Keratinocyte (primary cell): ENCODE data around the gene HHIP.

Experiments
- EZH2 ChIP-seq: IDR thresholded peaks from one replicate; pipeline ENCODE4 v1.6.1; 2012; ENCODE audit warnings: inconsistent platforms, mild to moderate bottlenecking, low read length, moderate library complexity
- TF ChIP-seq, protein P1 (sequence below), 3 experiments: IDR thresholded peaks in 1 of 3; conservative IDR thresholded peaks in 1 of 3; optimal IDR thresholded peaks in 1 of 3; 2 replicates in 2 of 3; 3 replicates in 1 of 3; pipeline versions ENCODE3 to v1.5.1; 2011; ENCODE audit warnings: low read length in 3 of 3, mild to moderate bottlenecking in 3 of 3, moderate library complexity in 2 of 3, control low read depth in 1 of 3, inconsistent platforms in 1 of 3; ENCODE audit not compliant: insufficient read depth in 2 of 3; ENCODE audit errors: extremely low read depth in 1 of 3

- TF ChIP-seq, protein P1, sequence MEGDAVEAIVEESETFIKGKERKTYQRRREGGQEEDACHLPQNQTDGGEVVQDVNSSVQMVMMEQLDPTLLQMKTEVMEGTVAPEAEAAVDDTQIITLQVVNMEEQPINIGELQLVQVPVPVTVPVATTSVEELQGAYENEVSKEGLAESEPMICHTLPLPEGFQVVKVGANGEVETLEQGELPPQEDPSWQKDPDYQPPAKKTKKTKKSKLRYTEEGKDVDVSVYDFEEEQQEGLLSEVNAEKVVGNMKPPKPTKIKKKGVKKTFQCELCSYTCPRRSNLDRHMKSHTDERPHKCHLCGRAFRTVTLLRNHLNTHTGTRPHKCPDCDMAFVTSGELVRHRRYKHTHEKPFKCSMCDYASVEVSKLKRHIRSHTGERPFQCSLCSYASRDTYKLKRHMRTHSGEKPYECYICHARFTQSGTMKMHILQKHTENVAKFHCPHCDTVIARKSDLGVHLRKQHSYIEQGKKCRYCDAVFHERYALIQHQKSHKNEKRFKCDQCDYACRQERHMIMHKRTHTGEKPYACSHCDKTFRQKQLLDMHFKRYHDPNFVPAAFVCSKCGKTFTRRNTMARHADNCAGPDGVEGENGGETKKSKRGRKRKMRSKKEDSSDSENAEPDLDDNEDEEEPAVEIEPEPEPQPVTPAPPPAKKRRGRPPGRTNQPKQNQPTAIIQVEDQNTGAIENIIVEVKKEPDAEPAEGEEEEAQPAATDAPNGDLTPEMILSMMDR (optimal IDR thresholded peaks at IDR 0.05 in 1 of 3, IDR thresholded peaks at IDR 0.05 in 1 of 3, conservative IDR thresholded peaks at IDR 0.05 in 1 of 3; ENCODE audit: extremely low read depth in 1 of 3, insufficient read depth in 2 of 3, low read length in 3 of 3): no peak
- no peak for TF ChIP-seq EZH2
Measured at GRCh38 chr4:144699565-144699964, 53.6 kb downstream of the HHIP start.
